Measurements from ENCODE around the gene FOXN3.

The FOXN3 gene

DNA sequence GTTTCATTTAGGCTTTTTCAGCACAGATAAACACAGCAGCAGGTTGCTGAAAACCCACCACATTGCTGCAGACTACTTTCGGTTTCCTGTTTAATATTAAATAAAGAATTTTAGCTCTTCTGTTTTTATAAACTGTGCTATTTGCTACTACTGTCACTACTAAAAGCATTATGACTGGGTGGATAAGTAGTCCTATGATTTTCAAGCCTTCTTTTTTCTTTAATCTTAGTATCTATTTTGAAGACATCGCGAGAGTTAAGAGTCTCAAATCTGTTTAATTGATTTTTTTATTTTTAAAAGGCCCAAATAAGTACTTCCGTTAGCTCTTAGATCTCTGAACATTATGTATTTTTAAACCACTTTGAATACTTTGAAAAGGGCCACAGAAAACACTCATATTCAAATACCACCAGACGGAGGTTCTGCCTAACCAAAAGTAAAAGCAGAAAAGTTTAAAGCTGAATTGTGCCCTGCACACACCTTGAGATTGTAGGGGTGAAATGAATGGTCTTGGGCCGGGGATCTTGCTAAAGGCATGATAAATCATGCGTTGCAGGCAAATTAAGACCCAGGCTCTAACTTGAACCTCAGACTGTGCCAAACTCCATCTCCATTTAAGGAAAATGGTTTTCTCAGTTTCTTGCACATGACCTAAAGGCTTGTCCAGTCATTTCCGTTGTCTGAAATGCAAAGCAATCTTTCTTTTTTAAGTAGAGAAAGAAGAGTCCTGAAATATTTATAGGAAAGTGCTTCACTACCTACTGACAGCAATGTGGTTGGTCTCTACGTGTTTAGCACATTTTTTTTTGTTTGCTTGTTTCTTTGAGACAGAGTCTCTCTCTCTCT, 13.6 kb upstream of the FOXN3 start:
- peak; percentile 35 for DNase-seq (ENCODE audit: low spot score)

DNA sequence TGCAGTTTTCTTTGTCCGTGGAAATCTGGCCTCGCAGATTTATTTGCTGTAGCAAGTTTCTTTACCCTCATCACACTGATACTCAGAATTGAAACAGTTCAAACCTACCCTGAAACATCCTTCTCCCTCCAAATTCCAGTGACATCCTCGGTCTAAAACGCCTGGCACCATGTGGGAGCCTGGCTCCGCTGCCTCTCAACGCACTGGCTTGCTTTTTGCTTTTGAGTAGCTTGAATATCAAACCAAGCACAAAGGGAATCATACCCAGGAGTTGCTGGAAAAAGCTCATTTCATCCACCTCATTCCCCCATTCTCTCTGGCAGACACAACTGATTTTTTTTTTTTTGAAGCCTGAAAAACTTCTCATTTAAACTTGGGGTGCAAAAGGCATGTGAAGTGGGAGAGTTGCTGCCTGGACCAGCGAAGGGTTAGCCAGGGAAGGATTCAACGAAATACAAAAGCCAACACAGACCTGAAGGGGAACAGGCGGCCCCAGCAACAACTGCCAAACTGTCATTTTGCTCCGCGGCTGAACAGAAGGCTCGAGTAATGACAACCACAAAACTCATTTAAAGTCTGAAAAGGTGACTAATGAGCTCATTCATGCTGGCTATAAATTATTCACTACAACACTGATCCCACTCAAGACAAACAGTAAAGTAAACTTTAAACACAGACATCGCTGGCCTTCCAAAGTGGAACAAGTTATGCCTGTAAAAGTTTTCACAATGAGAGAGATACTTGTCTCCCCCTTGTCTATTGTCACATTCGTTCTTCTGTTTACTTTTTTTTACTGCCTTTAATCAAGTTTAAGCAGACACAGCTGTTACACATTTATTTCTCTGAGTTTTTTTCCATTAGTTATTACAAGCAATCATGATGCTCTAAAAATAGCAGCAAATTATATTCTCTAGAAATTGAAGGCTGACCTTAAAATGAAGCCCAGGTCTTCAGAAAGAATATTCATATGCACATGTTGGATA, 12.5 kb upstream of the FOXN3 start:
- peak; percentile 26 for DNase-seq (ENCODE audit: low spot score)

GRCh38 chr14:89428546-89429198, 11.6 kb upstream of the FOXN3 start:
- DNase-seq (ENCODE audit: low spot score): no peak

- no peak for DNase-seq (ENCODE audit: low spot score)
These were observed 11.1 kb upstream of the FOXN3 start for GRCh38 chr14:89428173-89428523.

DNA sequence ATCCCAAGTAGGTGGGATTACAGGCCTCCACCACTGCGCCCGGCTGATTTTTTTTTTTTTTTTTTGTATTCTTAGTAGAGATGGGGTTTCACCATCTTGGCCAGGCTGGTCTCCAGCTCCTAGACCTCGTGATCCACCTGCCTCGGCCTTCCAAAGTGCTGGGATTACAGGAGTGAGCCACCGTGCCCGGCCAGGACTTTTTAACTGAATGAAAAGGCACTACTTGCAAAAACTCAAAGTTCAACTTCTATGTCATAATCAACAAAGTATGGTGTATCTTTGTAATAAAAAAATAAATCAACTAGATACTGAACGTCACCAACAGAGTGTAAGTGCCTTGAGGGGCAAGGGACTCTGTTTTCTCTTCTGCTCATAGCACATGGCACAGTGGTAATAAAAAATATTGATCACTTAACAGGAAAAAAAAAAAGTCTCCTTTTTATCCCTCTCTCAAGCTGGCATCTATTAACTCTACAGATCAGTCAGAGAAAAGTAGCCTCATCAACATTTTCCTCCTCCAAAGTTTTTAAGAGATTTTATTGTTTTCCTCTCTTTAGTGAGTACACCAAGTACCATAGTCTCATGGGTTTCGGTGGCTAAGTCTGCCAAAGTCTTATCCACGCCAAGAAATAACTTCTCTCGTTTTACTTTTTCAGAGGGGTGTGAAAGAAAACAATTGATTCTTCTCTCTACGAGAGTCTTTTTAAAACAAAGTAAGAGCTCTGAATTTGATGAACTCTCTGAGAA, 10.6 kb upstream of the FOXN3 start:
- peak; percentile 40 for DNase-seq (ENCODE audit: low spot score)

DNA sequence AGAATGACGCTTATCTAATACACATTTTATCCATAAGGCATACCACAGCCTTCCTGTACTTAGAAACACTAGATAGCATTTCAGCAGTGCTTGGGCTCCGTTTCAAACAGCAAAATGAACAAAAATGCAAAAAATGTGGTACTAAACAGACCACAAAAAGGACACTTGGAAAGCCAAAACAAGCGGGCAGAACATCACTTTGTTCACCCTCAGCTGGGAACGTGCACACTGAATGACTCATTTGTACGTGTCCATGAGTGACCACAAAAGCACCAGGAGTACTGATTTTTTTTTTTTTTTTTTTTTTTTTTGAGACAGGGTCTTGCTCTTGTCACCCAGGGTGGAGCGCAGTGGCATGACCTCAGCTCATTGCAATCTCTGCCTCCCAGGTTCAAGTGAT, 8.9 kb upstream of the FOXN3 start:
- DNase-seq (ENCODE audit: low spot score): no peak

- DNase-seq (ENCODE audit: low spot score): no peak
These were observed 7.2 kb upstream of the FOXN3 start for GRCh38 chr14:89424241-89424640.

DNA sequence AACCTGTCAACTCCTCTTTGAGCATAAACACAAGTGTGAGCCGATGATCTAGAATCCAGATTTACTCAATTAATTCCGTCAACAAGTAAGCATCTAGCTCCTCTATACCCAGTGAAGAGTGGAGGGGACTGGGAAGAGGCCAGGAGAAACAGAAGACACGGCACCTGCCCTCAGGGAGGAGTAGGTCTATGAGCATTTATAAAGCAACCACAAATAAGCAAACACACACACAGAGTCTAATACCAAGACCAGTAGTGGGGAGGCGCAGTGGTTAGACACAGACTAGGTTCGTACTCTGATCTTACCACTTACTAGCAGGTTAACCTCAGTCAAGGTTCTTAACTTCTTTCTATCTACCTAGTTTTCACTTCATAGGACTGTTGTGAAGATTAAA, 5.9 kb upstream of the FOXN3 start:
- no peak for DNase-seq (ENCODE audit: low spot score)

DNA sequence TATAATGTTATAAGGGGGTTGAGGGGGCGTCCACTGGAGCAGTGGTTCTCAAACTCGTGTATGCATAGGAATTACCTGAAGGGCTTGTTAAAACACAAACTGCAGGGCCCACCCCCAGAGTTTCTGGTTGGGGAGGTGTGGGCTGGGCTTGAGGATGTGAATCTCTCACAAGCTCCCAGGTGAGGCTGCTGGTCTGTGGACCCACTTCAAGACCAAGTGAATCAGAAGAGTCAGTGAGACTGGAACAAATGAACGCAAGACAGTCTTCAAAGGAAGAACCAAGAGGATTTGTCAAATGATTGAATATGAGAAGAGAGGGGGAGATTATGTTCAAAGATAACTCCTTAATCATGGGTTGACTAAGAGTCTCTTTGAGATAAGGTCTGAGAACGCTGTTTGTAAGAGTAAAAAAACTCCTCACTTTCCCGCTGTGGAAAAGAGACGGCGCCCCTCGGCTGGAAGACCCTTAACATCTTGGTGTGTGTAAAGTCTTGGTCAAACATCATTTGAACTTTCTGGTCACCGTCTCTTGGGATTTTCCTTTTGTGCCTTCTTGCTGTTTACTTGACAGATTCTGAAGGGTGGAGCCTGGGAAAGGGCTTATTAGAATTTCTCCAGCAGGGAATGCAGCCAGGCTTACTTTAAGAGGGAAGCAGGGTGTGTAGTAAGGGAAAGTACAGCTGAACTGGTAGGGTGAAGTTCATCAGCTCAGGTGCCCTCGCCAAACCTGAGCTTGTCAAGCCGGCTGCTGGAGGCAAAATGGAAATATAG, 5.3 kb upstream of the FOXN3 start:
- DNase-seq (ENCODE audit: low spot score): no peak

- no peak for DNase-seq (ENCODE audit: low spot score)
These were observed 3.5 kb upstream of the FOXN3 start for GRCh38 chr14:89420502-89420901.

DNA sequence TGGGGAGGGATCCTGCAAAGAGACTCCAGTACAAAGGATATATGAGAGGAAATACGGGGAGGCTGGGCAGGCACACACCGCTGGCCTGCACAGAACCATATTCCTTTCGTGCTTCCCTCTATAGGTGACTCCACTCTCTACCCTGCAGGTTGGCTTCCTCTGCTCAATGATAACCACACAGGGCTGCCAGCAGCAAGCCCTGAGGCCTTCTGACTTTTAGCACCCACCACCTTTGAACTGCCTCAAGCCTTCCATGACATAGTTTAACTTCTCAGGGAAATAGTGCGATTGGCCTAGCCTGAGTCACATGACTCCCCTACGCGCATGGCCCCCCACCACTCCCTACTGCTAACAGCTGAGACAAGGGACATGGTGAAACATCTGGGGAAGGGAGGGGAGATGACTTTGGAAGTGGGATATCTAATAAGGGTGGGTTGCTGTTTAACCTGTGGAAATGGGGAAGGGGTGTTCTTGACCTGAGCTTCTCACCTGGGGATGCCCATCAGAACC, 3.0 kb upstream of the FOXN3 start:
- DNase-seq (ENCODE audit: low spot score): no peak

- no peak for DNase-seq (ENCODE audit: low spot score)
These were observed 1.9 kb upstream of the FOXN3 start for GRCh38 chr14:89418976-89419375.

DNA sequence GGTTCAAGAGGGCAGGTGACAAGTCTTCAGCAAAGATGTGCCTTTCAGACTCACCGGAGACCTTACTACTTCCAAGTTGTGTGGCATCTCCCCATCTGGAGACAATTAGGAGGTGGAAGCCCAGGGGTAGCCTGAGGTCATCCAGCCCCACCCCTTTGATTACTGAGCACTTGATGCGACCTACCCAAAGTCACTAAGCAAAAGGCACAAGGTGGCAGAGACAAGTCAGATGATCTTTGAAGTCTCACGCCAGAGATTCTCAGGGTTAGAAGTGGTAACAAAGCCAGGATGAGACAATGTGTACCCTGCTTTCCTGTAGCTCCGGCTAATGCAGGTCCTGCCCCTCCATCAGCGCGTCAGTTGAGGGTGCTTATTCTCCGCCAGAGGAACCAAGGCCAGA, 1.4 kb upstream of the FOXN3 start:
- no peak for DNase-seq (ENCODE audit: low spot score)

DNA sequence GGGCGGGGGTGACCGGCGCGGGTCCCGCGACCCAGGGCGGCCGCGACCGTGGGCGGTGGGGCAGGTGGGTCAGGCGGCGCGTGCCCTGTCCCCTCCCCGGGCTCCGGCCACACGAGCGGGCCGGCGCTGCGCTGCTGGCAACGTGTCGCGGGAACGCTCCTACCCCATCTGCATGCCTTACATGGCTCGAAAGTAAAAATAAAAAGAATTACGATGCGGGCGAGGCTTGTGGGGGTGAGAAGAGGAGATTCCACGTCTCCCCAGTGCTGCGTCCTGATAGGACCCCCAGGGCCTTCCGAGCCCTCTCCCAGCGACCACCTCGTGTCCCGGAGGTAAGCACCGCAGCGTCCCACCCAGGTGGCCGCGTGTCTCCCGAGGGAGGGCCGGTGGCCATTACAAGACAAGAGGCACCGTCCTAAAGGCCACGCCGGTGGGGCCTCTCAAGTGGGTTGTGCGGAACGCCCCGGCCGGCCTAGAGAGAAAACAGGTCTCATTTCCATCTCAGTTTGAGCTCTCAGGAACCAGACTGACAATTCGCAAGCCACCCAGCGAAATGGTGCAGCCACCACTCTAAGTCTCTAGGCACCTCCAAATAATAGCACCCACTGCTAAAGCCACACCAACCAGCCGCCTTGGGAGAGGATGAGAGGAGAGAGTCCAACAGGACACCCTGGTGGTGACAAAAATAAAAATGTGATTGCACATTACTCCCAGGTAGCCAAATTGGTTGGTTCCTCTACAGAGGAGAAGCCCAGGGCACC, 612 bp upstream of the FOXN3 start:
- DNase-seq (ENCODE audit: low spot score): no peak

DNA sequence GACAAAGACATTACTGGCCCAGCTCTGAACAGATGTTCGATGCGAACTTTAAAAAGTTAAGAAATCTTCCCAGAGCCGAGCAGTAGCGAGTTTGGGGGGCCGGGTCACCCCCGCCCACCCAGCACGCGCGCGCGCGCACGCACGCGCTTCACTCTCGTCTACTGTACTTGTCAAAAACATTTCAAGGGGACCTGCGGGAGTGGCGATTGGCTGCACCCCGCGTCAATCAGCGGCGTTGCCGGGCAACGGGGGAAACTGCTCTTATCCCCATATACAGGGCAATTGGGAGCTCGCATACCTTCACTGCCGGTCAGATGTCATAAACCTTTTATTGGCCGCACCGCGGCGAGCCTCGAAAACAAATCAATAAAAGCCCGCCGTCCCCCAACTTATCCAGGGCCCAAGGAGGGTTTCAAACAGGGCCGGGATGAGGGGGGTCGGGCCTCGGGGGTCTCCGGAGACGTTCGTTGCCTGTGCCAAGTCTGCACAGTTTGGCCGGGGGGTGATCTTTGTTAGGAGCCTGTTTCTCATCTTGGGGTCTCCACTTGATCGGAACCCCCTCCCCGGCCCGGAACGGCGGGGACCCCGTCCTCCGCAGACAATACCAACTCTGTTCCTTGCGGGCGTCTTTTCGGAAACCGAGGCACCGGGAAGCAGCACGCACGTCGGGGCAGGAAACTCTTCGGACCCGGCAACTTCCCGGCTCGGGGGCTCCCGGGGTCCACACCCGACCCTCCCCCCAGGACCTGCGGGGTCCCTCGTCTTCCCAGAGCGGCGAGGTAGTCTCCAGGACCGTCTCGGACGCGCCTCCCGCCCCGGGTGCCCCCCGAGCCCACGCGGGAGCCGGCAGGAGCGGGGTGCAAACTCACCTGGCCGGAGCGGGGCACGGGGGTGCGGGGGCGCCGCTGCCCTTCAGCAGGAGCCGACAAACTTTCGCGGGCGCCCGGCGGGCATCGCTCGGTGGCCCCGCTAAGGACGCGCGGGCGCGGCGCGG, 734 bp downstream of the FOXN3 start:
- DNase-seq (ENCODE audit: low spot score): peak; percentile 98

- no peak for DNase-seq (ENCODE audit: low spot score)
These were observed 1.9 kb downstream of the FOXN3 start for GRCh38 chr14:89415159-89415558.

- DNase-seq (ENCODE audit: low spot score): no peak
These were observed 5.1 kb downstream of the FOXN3 start for GRCh38 chr14:89411976-89412375.

- DNase-seq (ENCODE audit: low spot score): no peak
These were observed 7.1 kb downstream of the FOXN3 start for GRCh38 chr14:89409961-89410360.
